Uterus (tissue), 4 donors: ENCODE data around the gene MTCL1. TPM values are rescaled to one million over a fixed set of nuclear protein-coding genes. Genes with fewer than 3 reads are reported as not detected.

Source experiments
- DNase-seq, 2 donors: peaks; one replicate each; pipeline ENCODE4 v3.0.0-alpha.2; 2019 to 2020
- H3K27ac ChIP-seq, 2 donors: fragments of 200-600 bp; sonication (generic); 1 replicate in 1 of 2; 2 replicates in 1 of 2; pipeline ENCODE4 v1.5.1; 2016 to 2018
- H3K27me3 ChIP-seq, 2 donors: fragments of 200-600 bp; sonication (generic); one replicate each; pipeline ENCODE4 v1.5.1; 2018 to 2019; ENCODE audit warnings: control low read depth in 1 of 2
- H3K36me3 ChIP-seq, 2 donors: fragments of 200-600 bp; sonication (generic); one replicate each; pipeline ENCODE4 v1.5.1; 2019; ENCODE audit warnings: control low read depth in 1 of 2
- H3K4me1 ChIP-seq, 2 donors: fragments of 200-600 bp; sonication (generic); one replicate each; pipeline ENCODE4 v1.5.1; 2018 to 2019; ENCODE audit warnings: control low read depth in 1 of 2
- H3K4me3 ChIP-seq, 2 donors: fragments of 200-600 bp; sonication (generic); 1 replicate in 1 of 2; 2 replicates in 1 of 2; pipeline ENCODE4 v1.5.1; 2018 to 2019; ENCODE audit warnings: mild to moderate bottlenecking in 1 of 2
- H3K9me3 ChIP-seq, 2 donors: fragments of 200-600 bp; sonication (generic); one replicate each; pipeline ENCODE4 v1.5.1; 2019; ENCODE audit warnings: control low read depth in 1 of 2
- CTCF ChIP-seq, 4 experiments: fragments of 200-600 bp in 2 of 4; fragments of 450-650 bp in 2 of 4; sonication (generic) in 2 of 4; IDR thresholded peaks; one replicate each; pipeline ENCODE4 v1.5.1; 2016 to 2019; ENCODE audit warnings: antibody characterized with exemption in 4 of 4, mild to moderate bottlenecking in 2 of 4, moderate library complexity in 1 of 4
- POLR2A ChIP-seq, 2 donors: fragments of 450-650 bp; IDR thresholded peaks; one replicate each; pipeline ENCODE4 v1.6.1; 2016; ENCODE audit warnings: antibody characterized with exemption in 2 of 2, mild to moderate bottlenecking in 1 of 2, moderate library complexity in 1 of 2
- intact Hi-C: fragments of 100-400 bp; cut with DNase I; formaldehyde crosslinking; loops from one replicate; pipeline ENCODE4 v1.15.1; 2023; ENCODE audit warnings: low total_unique reads
- total RNA-seq, 4 donors: library from RNA; depleted of rRNA in 3 of 4; stranded (reverse); fragments of >200 nt in 3 of 4; gene quantifications; one replicate each; pipeline versions ENCODE4 v1.1.0 to v1.2.4, GENCODE V29; 2014 to 2023
- donor health status: DM: yes; HTN: yes; CAD: no.

Gene MTCL1
- total RNA-seq, 4 donors from 2014 or later = 8.8 to 25.9 (median 11.0) TPM; not detected in 1

- H3K27ac ChIP-seq = no peak overlapping the region
Measured at GRCh38 chr18:8809514-8809913, 104.2 kb downstream of the MTCL1 start.

GRCh38 chr18:8810157-8810556, 104.8 kb downstream of the MTCL1 start:
- TF ChIP-seq CTCF (IDR thresholded peaks at IDR 0.05) (no peak), POLR2A (IDR thresholded peaks at IDR 0.05) (no peak)
- Histone ChIP-seq H3K9me3 (no peaks in the 10 kb centered on the region), H3K4me1 (no peaks in the 10 kb centered on the region), H3K36me3 (no peaks in the 10 kb centered on the region), H3K27me3 (no peaks in the 10 kb centered on the region), H3K27ac (no peak overlapping the region), H3K4me3 (no peak overlapping the region)
- no peak for DNase-seq
- intact Hi-C loops = no loop called here

More at GRCh38 chr18:8809514-8809913, 104.2 kb downstream of the MTCL1 start:
- DNase-seq = no peak
- Histone ChIP-seq H3K4me1 (no peaks in the 10 kb centered on the region), H3K27me3 (no peaks in the 10 kb centered on the region), H3K4me3 (no peak overlapping the region), H3K9me3 (no peaks in the 10 kb centered on the region), H3K36me3 (no peaks in the 10 kb centered on the region)
- intact Hi-C loops = no loop called here
- TF ChIP-seq POLR2A (IDR thresholded peaks at IDR 0.05) = no peak

- no peaks in the 10 kb centered on the region for H3K4me1 ChIP-seq
- no peak overlapping the region for H3K27ac ChIP-seq
- intact Hi-C loops = no loop called here
- no peaks in the 10 kb centered on the region for H3K36me3 ChIP-seq
- H3K9me3 ChIP-seq = no peaks in the 10 kb centered on the region
- no peak overlapping the region for H3K4me3 ChIP-seq
- no peak for DNase-seq
- TF ChIP-seq CTCF (IDR thresholded peaks at IDR 0.05) (no peak), POLR2A (IDR thresholded peaks at IDR 0.05) (no peak)
- H3K27me3 ChIP-seq = no peaks in the 10 kb centered on the region
Measured at GRCh38 chr18:8811115-8811514, 105.8 kb downstream of the MTCL1 start.

GRCh38 chr18:8812631-8813030, 107.3 kb downstream of the MTCL1 start:
- no peaks in the 10 kb centered on the region for H3K9me3 ChIP-seq
- no peaks in the 10 kb centered on the region for H3K27me3 ChIP-seq
- DNase-seq = no peak
- no peaks in the 10 kb centered on the region for H3K36me3 ChIP-seq
- H3K4me1 ChIP-seq = no peaks in the 10 kb centered on the region
- no peak overlapping the region for H3K4me3 ChIP-seq
- intact Hi-C loops = no loop called here
- TF ChIP-seq CTCF (IDR thresholded peaks at IDR 0.05) (no peak), POLR2A (IDR thresholded peaks at IDR 0.05) (no peak)
- no peak overlapping the region for H3K27ac ChIP-seq

- intact Hi-C loops = no loop called here
- H3K27ac ChIP-seq = no peak overlapping the region
- H3K4me3 ChIP-seq = no peak overlapping the region
- H3K9me3 ChIP-seq = no peaks in the 10 kb centered on the region
- H3K4me1 ChIP-seq = no peaks in the 10 kb centered on the region
- DNase-seq = no peak
- H3K36me3 ChIP-seq = no peaks in the 10 kb centered on the region
- TF ChIP-seq CTCF (IDR thresholded peaks at IDR 0.05) (no peak), POLR2A (IDR thresholded peaks at IDR 0.05) (no peak)
- H3K27me3 ChIP-seq = no peaks in the 10 kb centered on the region
Measured at GRCh38 chr18:8813611-8814010, 108.3 kb downstream of the MTCL1 start.

- Histone ChIP-seq H3K27me3 (no peaks in the 10 kb centered on the region), H3K36me3 (no peaks in the 10 kb centered on the region), H3K9me3 (no peaks in the 10 kb centered on the region), H3K4me1 (no peaks in the 10 kb centered on the region), H3K27ac (no peak overlapping the region), H3K4me3 (no peak overlapping the region)
- intact Hi-C loops = no loop called here
- no peak for DNase-seq
- TF ChIP-seq CTCF (IDR thresholded peaks at IDR 0.05) (no peak), POLR2A (IDR thresholded peaks at IDR 0.05) (no peak)
Measured at GRCh38 chr18:8814206-8814605, 108.8 kb downstream of the MTCL1 start.
